HG03432 (cell line): ENCODE data around the gene LMF1.

Source experiments
- ATAC-seq: cut with Tn5 transposase; IDR thresholded peaks from one replicate; pipeline ENCODE4 v1.9.1; 2021; ENCODE audit warnings: mild to moderate bottlenecking, moderate library complexity; ENCODE audit not compliant: unreplicated experiment

LMF1 gene

DNA sequence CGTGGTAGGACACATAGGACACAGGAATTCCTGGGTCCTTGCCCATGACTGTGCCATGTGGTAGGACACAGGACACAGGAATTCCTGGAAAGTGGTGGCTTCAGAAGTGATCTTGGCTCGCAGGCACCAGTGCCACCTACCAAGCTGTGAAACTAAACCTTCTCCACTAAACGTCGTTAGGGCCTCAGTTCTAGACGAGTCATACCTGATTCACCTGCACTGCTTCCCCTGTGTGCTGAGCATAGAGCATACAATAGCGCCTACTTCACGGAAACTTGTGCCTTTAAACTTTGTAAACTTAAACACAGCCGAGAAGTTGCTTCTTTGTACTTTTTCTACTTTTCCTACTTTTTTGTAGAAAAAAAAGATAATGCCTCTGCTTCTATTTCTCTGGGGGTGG, 15.6 kb upstream of the LMF1 start:
- ATAC-seq, result no peak

DNA sequence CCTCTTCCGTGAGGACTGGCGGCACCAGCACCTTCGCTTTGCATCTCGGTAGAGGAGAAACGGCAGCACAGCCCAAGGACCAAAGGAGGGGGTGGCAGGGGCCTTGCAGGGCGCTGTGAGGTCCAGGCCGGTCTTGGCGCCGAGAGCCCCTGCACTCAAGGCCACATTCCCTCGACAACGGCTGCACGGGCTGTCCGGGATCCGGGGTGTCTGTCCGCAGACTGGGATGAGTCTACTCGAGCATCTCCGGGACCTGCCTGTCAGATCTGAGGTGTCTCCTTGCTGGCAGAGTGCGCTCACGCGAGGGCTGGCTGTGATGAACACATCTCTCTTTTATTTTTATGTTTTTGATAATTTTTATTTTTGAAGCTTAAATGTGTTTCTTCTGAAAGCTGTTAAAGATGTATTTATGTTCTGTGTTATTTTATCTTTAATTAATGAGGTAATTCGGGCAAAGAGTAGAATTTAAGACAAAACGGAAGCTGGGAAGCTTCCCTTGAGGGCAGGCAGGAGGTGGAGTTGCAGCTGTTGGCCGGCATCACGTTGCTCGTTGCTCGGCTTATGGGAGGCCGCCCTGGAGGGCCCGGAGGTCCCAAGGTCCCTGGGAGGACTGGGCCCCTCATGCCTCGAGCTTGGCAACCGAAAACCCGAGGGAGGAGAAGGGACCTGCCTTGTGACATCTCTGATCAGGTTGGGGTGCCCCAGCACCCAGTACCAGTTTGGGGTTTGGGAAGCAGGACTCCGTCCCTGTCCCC, 15.0 kb upstream of the LMF1 start:
- ATAC-seq, result no peak

DNA sequence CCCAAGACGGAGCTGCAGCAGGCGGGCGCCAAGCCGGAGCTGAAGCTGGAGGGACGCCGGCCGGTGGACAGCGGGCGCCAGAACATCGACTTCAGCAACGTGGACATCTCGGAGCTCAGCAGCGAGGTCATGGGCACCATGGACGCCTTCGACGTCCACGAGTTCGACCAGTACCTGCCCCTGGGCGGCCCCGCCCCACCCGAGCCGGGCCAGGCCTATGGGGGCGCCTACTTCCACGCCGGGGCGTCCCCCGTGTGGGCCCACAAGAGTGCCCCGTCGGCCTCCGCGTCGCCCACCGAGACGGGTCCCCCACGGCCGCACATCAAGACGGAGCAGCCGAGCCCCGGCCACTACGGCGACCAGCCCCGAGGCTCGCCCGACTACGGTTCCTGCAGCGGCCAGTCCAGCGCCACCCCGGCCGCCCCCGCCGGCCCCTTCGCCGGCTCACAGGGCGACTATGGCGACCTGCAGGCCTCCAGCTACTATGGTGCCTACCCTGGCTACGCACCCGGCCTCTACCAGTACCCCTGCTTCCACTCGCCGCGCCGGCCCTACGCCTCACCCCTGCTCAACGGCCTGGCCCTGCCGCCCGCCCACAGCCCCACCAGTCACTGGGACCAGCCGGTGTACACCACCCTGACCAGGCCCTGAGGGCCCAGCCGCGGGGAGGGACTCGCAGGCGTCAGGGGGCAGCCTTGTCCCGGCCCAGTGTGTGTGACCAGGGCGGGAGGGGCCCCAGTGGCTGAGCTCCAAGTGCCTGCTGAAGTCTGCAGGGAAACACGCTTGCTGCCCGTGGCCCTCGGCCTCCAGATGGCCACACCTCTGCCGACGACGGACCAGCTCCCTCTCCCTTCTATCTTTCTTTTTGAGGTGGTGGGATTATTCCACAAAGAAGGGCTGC, 14.2 kb upstream of the LMF1 start:
- no peak for ATAC-seq

DNA sequence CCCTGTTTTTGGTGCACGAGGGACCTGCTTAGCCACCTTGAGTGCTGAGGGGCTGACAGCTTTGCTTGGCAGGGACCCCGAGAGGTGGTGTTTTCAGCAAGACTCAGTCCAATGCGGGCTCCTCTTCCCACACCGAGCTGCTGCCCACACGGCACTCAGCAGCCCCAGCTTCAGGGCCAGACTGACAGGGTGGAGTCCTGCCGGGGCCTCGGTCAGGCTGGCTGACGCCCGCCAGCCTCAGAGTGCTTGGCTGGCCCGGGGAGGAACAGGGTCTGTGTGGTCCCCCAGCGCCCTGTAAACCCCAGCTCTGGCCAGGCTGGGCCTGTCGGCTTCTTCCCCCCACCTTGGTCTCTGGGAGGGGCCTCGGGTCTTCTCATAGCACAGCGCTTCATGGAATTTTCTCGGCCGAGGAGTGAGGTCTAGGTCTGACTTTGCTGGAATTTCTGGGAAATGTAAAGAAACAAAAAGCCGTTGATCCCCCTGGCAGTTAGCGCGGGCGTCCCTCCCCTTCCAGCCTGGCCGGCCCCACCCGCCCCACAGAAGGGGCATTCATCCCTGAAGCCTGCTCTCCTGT, 13.4 kb upstream of the LMF1 start:
- ATAC-seq, result no peak

DNA sequence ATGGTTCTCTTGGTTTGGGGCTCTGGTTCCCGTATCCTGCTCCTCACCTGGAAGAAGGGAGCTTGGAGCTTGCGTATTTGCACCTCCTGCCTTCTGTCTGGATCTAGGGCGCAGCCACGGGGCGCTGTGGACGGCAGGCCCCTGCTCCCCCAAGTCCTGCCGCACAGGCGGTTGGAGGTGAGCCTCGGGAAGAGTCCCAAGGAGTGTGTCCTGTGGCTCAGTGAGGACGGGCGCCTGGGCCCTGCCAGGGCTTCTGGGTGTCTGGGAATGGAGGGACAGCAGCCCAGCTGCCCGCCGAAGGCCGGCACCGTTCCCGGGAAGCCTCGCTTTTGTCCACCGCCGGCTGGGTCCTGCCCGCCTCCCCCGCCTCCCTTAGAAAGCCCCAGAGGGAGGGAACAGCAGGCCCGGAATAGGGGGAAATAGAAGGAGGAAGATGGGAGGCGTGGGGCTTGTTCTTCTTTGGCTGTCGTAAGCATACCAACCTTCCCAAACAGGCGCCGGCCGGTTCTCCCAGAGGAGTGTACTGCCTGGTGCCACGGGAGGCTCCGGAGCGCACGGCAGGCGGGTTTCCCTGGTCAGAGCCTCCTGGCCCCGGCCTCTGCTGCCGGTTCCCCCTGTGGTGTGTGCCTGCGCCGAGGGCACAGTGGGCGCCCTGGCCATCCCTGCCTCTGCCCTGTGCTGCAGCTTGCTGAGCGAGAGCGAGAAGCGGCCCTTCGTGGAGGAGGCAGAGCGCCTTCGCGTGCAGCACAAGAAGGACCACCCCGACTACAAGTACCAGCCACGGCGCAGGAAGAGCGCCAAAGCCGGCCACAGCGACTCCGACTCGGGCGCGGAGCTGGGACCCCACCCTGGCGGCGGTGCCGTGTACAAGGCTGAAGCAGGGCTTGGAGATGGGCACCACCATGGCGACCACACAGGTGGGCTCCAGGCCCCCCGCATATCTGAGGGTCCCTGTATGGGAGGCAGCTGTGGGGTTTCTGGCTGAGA, 12.6 kb upstream of the LMF1 start:
- no peak for ATAC-seq

DNA sequence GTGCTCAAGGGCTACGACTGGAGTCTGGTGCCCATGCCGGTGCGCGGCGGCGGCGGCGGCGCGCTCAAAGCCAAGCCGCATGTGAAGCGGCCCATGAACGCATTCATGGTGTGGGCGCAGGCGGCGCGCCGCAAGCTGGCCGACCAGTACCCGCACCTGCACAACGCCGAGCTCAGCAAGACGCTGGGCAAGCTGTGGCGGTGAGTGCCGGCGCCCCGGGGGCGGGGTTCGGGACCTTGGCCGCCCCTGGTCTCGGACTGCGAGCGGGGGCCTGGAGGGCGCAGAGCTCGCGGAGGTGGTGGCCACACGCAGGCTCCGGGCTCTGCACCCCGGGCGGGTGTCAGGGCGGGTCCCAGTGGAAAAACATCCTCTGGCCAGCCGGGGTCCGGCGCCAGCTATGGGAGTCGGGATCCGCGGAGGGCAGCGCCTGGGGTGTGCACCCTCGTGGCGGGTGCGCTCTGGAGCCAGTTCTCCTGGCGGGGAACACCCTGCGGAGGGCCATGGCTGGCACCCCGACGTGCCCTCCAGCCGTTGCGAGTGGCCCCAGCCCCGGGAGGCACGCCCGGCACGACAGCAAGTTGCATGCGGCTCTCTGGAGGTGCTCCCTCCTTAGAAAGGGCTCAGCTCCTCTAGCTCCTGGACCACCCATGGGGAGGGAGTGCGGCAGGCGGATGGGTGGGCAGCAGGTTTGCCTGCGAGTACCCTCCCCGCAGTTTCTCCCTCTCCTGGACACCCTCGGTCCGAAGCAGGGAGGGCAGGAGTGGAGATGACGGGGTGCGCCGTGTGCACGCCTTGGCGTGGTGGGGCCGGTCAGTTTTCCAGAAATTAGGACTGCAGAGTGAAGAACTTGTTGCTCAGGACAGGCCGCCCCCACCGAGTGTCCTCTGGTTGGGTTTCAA, 11.6 kb upstream of the LMF1 start:
- ATAC-seq, result no peak

DNA sequence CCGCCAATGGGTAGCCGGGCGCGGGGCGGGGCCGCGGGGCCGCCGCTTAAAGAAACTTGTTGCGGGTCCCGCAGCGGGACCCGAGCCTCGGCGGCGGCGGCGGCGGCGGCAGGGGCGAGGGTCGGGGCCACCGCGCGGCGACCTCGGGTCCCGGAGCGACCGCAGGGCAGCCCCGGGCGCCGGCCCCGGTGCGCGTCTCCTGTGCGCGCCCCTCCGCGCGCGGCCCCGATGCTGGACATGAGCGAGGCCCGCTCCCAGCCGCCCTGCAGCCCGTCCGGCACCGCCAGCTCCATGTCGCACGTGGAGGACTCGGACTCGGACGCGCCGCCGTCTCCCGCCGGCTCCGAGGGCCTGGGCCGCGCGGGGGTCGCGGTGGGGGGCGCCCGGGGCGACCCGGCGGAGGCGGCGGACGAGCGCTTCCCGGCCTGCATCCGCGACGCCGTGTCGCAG, 10.9 kb upstream of the LMF1 start, which contains the start of gene SOX8:
TSS of gene SOX8 (plus strand) at position 76 of the 450 bp plus-strand sequence. CDS start at position 229, 153 bp downstream.
- ATAC-seq, result no peak

DNA sequence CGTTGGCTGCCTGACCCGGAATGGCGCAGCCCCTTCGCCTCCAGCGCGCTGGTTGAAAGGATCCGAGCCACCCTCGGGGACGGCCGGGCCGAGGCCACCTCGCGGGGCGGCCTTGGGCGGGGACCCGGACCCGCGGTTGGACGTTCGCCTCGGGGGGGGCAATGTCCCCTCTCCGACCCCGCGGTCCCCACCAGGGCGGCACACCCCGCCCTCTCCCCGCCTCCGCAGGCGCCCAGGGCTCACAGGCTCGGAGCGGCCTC, 9.7 kb upstream of the LMF1 start:
- no peak for ATAC-seq

DNA sequence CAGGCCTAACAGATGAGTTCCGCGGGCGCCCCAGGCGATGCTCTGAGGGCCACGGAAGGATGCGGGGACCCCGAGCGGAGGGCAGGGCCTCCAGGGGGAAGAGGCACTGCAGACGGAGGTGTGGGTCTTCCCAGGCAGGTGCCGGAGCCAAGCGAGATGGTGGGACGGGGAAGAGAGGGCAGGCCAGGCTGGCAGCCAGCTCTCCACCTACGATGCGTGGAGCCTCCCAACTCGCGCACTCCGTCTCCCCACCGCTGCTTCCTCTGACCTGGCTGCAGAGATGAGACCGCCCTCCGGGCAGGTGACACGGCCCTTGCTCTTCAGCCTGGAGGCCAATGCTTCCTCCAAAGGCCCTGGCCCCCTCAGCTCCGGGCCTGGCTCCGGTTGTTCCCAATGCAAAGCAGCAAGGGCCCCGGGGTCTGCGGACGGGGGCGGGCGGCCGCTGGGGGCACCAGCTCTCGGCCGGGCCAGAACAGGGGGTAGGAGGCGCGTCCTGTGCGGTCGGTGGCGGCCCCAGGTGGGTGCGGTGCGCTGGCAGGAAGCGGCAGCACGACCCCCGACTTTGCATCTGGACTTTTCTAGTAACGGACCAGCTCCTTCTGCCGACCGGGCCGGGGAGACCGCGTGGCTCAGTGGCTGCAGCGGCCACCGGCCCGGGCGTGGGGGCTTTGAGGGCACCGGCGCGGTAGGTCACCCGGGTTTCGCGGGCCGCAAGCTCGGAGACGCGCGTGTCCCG, 9.2 kb upstream of the LMF1 start:
- ATAC-seq, result no peak

DNA sequence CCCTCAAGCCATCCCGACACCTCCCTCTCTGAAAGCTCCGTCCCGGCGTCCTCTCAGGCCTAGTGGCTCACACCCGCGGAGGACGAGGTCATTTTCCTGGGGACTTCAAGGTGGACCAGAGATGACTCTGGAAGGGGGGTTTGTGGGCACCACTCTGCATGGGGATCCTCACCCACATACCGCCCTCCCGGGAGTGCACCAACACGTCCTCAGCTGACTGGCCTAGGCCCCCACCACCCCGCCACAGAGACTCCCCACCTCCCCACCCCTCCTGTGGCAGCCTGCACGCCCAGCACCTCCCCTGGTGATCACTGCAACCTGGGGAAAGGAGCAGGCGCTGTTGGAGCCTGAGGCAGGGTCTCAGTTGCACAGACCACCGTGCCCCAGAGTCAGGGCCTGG, 8.4 kb upstream of the LMF1 start:
- no peak for ATAC-seq

DNA sequence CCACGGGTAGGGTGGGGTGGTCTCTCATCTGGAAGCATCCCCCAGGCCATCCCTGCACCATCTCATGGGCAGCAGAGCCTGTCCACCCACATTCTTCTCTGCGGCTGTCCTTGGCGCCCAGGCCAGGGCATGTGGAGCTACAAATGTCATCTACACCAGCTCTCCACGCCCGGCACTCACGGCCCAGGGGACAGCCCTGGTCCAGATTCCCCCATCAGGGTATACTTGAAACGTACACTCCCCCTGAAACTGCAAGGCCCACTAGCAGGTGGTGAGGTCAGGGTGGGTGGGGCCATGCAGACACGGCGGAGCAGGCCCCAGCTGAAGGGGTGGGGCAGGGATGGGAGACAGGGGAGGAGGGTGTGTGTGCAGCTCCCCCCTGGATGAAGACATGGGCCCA, 7.6 kb upstream of the LMF1 start:
- ATAC-seq, result no peak

DNA sequence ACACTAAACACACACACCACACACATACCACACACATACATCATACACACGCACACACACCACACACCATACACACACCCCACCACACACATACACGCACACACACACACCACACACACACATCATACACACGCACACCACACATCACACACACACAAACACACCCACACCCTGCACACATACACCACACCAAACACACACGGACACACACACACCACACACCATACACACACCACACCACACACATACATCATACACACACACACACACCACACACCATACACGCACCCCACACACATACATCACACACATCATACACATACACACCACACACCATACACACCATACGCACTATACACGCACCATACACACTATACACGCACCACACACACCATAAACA, 7.1 kb upstream of the LMF1 start:
- ATAC-seq, result no peak

DNA sequence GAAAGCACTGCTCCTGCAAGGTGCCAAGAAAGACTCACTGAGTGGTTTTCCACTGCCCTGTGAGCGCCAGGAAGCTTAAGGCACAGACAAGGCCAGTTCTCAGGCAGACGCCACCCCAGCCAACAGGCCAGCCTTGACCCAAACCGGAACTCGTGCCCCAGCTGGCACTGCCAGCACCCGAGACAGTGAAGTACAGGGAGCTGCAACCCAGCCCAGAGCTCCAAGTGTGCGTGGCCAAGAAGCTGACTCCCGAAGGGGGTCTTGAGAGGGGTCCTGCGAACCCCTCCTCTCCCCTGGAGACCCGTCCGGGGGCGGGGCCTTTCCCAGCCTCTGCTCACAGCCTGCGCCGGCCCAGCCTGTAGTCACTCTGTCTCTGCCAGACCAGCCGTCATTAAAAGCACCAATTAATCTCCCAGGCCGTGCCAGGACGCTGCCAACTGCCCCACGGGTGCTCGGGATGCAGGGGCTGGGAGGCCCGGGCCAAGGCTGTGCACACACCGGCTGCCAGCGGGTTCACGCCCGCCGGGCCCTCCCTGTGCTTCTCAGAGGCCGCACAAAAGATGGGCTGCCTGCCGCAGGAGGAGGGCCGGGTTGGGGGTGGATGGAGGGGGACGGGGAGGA, 6.4 kb upstream of the LMF1 start:
- no peak for ATAC-seq

DNA sequence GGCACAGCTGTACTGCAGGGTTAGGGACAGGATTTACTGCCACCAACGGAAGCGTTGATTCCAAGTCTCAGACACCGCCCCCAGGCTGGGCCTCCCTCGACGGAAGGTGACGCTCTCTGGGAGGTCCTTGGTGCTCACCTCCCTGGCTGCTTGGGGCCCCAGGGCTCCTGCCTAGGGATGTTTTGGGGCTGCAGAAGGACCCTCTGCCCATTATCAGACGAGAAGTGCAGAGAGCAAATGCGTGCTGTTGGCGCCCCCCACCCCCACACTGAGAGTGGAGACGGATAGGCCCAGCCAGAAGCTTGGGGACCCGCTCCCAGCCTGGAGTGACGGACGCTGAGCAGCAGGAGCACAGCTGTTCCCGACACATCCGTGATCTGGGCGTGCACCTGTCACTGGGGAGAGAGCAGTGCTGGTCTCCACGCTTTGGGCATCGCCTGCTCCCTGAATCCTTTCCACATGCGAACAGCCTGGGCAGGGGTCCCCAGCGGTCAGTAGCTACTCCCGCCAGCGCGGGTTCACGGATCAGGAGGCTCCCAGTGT, 5.7 kb upstream of the LMF1 start:
- ATAC-seq, result no peak

DNA sequence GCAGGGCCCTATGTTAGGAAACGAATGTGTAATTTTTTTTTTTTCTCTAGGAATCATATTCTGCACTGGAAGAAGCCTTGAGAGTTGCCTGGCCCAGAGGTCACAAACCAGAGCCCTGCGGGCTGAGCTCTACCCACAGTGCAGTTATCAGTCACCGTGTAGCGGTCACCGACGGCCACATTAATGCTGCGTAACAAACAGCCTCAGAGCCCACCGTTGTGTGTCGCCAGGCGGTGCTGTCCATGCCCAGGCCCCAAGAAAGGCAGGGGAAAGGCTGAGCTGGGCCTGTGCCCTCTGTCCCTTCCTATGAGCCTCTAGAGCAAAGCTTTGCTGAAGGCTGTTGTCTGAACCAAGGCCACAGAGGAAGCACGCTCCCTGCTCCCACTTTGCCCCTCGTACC, 4.5 kb upstream of the LMF1 start:
- ATAC-seq, result no peak

DNA sequence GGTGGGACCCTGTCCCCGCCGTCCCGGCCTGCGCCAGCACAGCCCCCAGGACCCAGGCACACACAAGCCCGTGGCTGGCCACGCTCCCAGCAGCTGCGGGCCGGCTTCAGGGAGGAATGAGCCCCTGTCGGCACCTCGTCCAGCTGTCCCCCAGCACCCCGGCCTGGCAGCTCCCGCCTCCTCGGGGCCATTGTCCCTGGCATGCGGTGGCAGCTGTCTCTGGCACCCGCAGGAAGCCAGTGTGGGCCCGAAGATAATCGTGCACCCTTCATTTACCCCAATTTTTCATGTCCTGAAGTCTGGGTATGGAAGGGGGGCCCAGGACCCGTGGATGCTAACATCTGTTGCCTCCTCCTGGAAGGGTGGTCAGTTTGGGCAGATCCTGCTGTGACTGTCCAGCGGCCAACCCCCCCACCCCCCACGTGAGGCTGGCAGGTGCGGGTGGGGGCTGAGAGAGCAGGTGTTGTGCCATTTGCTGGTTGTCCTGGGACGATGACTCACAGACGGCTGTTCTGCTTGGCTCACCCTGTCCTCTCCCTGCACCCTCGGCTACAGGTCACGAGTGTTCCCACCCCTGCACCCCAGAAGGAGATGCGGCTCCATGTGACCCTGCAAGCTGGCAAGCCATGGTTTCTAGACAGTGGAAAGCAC, 4.0 kb upstream of the LMF1 start:
- ATAC-seq, result no peak

DNA sequence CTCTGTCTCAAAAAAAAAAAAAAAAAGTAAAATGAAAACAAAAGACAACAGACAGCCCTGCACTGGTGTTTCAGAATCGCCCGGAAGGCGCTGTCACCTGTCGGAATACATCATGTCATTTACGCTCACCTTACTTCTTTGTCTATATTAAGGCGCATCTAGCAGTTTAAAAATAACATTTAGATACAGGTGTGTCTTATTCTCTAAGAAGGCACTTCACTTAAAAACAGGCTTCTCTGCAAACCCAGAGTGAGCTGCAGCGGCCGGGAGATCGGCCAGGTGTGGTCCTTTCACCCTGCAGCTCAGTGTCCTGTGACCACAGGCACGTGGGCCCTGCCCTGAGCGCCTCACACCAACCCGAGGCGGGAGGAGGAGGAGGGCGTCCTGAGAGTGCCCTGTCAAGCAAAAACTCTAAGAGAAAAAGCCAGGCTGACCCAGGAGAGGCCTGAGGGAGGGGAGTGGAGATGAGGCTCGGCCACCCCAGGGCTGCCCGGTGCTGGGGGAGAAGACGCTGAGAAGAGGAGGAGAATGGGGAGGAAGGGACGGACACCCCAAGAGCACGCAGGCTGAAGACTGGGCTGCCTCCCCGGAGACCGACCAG, 3.3 kb upstream of the LMF1 start:
- no peak for ATAC-seq
